GM18520 (cell line): Measurements from ENCODE around the gene ENSA.
"Not testable (repeated sequence)": the region's sequence is repeated elsewhere in the genome, so short reads cannot be mapped to it uniquely, and the experiment has no call there.

Source experiments
- ATAC-seq: cut with Tn5 transposase; IDR thresholded peaks from one replicate; pipeline ENCODE4 v1.9.1; 2021; ENCODE audit not compliant: unreplicated experiment

The ENSA gene

DNA sequence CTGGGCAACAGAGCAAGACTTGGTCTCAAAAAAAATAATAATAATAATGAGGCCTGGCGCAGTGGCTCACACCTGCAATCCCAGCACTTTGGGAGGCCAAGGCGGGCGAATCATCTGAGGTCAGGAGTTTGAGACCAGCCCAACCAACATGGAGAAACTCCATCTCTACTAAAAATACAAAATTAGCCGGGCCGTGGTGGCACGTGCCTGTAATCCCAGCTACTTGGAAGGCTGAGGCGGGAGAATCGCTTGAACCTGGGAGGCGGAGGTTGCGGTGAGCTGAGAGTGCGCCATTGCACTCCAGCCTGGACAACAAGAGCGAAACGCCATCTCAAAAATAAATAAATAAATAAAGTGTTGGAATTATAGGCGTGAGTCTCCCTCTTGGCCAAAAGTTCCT, 47.5 kb downstream of the ENSA start:
- ATAC-seq, result not testable (repeated sequence)

DNA sequence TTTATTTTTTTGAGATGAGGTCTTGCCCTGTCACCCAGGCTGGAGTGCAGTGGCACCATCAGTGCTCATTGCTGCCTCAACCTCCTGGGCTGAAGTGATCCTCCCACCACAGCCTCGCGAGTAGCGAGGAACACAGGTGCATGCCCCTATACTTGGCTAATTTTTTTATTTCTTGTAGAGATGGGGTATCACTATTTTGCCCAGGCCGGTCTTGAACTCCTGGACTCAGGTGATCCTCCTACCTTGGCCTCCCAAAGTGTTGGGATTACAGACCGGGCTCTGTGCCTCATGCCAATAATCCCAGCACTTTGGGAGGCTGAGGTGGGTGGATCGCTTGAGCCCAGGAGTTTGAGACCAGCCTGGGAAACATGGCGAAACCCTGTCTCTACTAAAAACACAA, 48.0 kb downstream of the ENSA start:
- not testable (repeated sequence) for ATAC-seq

DNA sequence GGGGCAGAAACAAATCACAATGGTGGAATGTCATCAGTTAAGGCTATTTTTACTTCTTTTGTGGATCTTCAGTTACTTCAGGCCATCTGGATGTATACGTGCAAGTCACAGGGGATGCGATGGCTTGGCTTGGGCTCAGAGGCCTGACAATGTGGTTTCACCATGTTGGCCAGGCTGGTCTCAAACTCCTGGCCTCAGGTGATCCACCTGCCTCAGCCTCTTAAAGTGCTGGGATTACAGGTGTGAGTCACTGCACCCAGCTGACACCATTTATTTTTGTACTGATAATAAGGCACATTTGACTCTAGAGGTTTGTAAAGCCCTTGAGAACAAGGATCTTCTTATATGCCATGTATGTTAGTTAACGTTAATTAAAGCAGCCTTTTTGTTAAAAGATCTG, 48.4 kb downstream of the ENSA start:
- ATAC-seq, result not testable (repeated sequence)

DNA sequence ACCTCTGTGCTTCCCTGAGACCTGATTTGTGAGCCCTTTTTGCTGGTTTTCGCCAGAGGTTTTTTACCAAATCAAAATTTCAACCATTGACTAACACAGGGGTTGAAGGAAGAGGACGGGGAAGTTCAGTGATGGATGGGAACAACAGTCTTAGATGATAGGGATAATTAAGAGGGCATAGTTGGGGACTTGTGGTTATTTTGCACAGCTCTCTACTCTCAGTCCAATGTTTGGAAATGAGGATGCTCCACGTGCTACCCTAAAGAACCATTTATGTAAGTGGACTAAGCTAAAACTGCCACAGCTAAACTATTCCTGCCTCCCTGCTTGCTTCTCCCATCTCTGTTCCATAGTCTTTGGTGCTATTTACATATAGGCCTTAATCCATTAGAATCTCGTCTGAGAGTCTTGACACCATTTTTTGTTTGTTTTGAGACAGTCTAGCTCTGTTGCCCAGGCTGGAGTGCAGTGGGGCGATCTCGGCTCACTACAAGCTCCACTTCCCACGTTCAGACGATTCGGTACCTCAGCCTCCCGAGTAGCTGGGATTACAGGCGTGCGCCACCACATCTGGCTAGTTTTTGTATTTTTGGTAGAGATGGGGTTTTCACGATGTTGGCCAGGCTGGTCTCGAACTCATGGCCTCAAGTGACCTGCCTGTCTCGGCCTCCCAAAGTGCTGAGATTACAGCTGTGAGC, 49.3 kb downstream of the ENSA start:
- no peak for ATAC-seq

DNA sequence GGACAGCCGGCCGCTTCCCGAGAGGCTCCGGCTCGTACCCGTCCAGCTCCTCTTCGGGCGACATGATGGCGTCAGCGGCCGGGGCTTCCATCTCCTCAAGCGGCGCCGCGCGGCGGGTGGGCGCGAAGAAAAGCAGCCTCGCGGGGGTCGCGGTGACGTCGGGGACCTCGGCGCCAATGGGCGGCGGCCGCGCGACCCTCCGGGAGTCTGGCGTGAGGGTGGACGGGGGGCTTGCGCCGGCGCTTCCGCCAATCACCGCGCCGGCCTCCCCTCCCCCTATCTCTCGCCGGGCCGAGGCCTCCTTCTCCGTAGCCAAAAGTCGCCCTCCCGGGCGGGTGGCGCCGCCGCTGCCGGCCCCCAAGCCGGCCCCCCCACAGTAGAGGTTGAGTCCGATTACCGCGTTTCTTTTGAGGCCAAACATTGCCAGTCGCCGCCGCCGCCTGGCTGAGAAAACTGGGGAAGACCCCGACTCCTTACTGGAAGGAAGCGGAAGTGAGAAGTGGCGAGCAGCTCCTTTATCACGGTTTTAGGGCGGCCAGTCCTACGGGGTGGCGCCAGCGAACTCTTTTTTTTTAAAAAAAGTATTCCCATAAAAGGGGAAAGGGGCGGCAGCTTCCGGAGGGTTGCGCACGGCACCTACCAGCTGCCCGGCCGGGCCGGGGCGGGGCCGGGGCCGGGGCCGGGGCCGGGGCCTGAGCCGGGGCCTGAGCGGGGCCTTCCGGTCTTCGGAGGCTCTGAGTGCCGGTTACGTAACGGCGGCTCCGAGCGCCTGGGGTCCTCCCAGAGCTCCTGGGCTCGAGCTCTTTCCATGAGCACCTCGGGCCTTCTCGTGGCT, 50.1 kb downstream of the ENSA start, which contains the start of gene MCL1:
MCL1 (minus strand) TSS at position 501 of the 835 bp plus-strand sequence; CDS start at position 421, 80 bp downstream.
- peak; percentile 87 for ATAC-seq

DNA sequence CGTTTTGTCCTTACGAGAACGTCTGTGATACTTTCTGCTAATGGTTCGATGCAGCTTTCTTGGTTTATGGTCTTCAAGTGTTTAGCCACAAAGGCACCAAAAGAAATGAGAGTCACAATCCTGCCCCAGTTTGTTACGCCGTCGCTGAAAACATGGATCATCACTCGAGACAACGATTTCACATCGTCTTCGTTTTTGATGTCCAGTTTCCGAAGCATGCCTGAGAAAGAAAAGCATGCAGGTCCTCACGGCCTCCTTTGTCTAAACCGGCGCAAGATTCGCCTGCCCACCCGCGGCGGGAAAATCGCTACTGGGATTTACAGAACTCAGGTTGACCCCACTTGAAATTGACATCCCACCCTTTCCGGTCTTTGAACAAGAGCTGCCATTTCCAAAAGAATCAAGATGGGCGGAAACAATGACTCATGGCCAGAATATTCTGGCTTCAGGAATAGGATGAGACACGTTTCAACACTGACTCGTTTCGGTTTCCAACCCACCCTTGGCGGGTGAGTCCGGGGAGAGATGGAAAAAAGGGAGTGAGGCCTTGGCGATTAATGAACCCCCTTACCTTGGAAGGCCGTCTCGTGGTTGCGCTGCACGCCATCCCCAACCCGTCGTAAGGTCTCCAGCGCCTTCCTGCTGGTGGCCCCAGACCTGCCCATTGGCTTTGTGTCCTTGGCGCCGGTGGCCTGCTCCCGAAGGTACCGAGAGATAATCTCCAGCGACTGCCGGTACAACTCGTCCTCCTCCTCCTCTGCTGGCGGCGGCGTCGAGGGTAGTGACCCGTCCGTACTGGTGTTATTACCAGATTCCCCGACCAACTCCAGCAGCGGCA, 50.9 kb downstream of the ENSA start:
- ATAC-seq, result no peak

GRCh38 chr1:150577557-150578271, 51.7 kb downstream of the ENSA start:
- ATAC-seq, result no peak

DNA sequence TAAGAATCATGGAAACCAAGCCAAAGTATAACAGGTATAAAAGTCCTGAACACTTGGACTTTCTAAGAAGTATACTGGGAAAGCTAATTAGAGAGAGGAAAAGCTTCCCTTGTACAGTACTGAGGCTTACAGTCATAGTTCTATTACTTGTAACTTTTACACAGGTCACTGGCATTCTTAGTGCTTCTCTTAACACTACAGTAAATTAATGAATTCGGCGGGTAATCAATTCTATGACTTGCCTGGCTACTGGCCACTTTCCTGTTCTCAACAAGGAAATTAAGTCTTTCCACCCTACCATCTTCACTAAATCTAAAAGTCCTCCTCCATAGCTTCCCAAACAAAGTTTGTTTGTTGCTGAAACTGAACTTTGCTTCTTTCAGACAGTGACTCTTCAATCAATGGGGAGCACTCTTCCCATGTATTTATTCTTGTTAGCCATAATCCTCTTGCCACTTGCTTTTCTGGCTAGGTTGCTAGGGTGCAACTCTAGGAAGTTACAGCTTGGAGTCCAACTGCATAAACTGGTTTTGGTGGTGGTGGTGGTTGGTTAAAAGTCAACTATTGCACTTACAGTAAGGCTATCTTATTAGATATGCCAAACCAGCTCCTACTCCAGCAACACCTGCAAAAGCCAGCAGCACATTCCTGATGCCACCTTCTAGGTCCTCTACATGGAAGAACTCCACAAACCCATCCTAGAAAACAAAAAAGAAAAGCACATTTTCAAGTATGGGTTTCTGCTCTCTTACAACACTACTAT, 52.4 kb downstream of the ENSA start:
- no peak for ATAC-seq

- no peak for ATAC-seq
These were observed 53.1 kb downstream of the ENSA start for GRCh38 chr1:150576367-150576711.

- ATAC-seq, result no peak
These were observed 53.7 kb downstream of the ENSA start for GRCh38 chr1:150575518-150576366.

DNA sequence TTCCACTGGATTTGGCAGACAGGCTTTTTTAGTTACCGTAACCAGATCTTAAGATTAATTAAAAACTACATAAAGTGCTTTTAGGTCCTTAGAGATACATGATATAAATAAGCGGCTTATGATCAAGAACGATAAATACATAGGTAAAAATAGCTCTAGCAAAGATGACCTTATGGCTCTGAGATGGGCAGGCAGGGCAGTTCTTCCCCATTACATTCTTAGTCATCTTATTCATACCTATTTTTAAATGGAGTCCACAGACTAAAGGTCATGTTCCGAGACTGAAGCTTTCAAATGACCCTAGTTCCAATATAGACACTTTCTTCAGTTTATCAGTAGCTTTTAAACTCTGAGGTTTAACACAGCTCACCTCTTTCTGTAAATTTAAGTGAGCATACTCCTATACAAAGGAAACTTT, 54.3 kb downstream of the ENSA start:
- ATAC-seq, result no peak

DNA sequence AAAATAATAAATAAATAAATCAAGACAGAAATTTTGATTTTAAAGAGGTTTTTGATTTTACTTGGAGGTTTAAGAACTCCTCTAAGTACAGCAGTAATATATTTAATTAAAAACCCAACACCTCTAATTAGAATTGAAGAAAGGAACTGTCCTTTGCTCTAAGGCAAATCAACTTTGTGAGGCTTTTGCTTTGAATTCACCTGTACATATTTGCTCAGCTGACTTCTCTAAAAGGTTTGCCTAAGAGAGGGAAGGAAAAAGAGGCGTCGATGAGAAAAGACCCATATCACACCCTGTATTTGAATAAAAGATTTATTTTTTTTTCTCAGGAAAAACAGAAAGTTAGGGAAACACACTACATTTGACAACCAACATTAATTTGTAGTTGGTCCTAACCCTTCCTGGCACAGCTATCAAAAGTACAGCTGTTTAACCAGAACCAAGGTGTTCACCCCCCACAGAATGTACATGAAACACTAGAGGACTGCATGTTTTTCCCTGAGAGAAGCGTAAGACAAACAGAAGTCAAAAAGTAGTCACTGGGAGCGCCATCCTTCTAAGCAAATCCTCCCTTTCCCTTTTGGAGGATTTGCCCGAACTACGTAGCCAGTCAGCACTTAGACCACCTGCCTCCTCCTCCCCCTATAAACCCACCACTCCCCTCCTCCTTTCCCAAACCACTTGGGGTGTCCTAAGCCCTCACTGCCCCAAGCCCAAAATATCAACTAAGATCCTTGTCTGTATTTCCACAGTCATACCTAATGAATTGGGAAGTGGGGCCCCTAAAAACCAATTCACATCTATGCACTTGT, 54.9 kb downstream of the ENSA start:
- ATAC-seq, result no peak

DNA sequence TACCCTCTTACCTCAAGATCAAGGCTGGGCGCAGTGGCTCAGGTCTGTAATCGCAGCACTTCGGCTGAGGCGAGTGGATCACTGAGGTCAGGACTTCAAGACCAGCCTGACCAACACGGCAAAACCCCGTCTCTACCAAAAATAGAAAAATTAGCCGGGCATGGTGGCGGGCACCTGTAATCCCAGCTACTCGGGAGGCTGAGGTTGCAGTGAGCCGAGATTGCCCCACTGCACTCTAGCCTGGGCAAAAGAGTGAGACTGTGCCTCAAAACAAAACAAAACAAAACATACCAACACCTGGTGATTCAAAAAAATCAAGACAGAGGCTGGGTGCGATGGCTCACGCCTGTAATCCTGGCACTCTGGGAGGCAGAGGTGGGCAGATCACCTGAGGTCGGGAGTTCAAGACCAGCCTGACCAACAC, 55.8 kb downstream of the ENSA start:
- ATAC-seq, result not testable (repeated sequence)

GRCh38 chr1:150572918-150573647, 56.3 kb downstream of the ENSA start:
- ATAC-seq, result no peak
